Activated CD4-positive, alpha-beta T cell treated with anti-CD3 and anti-CD28 coated beads for 1 hour (primary cell): ENCODE data around the gene KRTAP12-3.
"Not testable (repeated sequence)": the region's sequence is repeated elsewhere in the genome, so short reads cannot be mapped to it uniquely, and the experiment has no call there.

ENCODE experiments used
- DNase-seq: peaks from one replicate; pipeline ENCODE4 v3.0.0-alpha.2; 2020

KRTAP12-3 gene

GRCh38 chr21:44627831-44628233 lies 29.9 kb upstream of the KRTAP12-3 start:
- DNase-seq, result not testable (repeated sequence)

DNA sequence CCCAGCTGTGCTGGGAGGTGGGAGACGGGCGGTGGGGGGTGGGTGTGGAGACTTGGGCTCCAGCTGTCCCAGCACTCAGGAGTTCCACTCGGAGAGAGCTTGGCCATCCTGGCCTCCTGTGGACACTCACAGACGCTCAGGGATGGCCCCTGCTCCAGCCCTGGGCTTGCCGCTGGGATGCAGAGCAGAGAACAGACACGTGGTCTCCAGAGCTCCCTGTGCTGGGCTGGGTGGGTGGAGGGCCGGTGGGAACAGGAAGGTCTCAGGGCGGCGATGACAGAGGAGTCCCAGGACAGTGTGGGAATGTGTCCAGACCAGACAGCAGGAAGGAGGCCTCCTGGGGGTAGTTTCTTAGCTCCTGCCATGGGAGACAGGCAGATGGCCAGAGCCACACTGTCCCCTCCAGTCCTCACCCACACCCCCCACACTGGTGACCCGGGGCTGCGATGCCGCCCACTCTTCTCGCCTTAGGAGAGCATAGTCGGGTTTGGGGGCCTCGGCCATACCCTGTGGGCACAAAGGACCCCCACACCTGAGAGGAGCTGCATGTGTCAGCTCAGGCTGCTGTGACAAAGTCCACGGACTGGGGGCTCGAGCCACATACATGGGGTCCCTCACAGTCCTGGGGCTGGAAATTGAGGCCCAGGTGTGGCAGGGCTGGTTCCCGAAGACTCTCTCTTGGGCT lies 28.9 kb upstream of the KRTAP12-3 start:
- DNase-seq, result no peak

GRCh38 chr21:44630440-44630839 lies 27.3 kb upstream of the KRTAP12-3 start:
- DNase-seq, result no peak

- DNase-seq, result no peak
Observed at GRCh38 chr21:44632067-44632466, 25.7 kb upstream of the KRTAP12-3 start.

GRCh38 chr21:44636209-44637017 lies 21.3 kb upstream of the KRTAP12-3 start:
- DNase-seq, result no peak

DNA sequence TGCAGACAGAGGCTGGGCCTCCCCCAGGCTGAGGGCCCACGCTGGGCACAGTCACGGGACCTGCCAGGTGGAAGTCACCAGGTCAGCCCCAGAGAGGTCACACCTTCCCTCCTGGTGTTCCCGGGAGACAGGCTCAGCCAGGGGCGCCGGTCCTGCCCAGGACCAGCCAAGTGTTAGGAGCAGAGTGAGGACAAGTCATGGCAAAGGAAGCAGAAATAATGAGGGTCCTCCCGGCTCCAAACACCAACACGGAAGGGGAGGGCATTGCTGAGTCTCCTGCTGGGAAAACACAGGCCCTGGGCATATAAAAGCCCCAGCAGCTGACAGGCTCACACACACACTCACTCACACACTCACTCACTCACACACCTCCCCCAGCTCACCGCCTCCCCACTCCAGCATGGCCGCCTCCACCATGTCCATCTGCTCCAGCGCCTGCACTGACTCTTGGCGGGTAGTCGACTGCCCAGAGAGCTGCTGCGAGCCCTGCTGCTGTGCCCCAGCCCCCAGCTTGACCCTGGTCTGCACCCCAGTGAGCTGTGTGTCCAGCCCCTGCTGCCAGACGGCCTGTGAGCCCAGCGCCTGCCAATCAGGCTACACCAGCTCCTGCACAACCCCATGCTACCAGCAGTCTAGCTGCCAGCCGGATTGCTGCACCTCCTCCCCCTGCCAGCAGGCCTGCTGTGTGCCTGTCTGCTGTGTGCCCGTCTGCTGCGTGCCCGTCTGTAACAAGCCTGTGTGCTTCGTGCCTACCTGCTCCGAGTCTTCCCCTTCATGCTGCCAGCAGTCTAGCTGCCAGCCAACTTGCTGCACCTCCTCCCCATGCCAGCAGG lies 20.5 kb upstream of the KRTAP12-3 start, which contains the start of gene KRTAP10-10:
KRTAP10-10 (plus strand) TSS at position 339 of the 833 bp plus-strand sequence; CDS start at position 401, 62 bp downstream.
- no peak for DNase-seq

DNA sequence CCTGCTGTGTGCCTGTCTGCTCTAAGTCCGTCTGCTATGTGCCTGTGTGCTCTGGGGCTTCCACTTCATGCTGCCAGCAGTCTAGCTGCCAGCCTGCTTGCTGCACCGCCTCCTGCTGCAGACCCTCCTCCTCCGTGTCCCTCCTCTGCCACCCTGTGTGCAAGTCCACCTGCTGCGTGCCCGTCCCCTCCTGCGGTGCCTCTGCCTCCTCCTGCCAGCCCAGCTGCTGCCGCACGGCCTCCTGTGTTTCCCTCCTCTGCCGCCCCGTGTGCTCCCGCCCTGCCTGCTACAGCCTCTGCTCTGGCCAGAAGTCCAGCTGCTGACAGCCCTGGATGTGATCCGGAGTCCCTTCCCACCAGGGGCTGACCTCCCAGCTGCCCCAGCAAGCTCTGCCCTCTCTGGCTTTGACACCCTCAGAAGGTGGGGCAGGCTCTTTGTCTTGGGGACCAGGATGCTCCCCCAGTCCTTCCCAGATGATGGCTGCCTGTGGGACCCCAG lies 19.8 kb upstream of the KRTAP12-3 start:
- DNase-seq, result not testable (repeated sequence)

DNA sequence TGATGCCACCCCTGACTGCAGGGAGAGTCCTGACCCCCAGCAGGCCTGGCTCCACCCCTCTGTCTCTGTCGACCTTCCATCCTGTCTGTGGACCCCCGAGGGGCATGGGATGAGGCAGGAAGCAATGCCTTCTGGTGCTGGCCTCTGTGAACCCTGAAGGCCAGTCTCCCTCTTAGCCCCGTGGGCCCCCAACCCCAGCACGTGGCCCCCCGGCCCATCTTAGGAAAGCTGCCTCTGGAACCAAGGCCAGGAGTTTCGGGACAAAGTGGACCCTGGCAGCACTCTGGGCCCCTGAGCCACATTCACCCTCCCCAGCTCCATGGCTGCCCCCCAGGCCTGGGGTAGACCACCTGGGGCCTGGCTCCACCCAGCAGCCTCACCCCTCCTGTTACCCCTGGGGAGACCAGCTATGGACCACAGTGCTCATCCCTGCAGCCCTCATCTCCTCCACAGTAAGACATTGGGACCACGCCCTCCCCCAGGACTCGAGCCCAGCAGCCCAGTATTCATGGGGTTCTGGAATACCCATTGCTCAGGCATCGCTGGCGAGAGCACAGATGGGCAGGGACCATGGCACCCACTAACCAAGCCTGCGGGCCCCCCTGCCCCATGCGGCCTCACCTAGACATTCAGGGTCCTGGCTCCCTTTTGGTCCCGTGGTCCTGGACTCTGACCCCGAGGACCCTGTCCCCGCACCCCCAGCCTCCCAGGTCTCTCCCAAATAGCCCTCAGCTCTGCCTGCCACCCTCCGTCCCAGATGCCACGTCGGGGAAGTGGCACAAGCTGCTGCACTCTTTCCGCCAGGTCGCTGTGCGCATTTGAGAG lies 19.0 kb upstream of the KRTAP12-3 start:
- DNase-seq, result not testable (repeated sequence)

DNA sequence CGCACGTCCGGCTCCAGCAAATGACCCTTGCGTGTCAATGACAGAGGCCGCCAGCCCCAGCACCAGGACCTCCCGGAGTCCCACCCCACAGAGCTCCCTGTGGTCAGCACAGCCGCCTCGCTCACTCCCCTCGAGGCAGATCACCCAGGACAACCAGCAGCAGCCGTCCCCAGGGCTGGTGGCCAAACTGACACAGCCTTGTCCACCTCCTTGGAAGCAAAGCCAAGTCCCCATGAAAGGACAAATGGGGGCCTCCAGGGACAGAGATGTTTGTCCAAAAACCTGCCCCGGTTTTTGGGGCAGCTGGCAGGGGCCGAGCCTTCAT lies 18.4 kb upstream of the KRTAP12-3 start:
- no peak for DNase-seq

DNA sequence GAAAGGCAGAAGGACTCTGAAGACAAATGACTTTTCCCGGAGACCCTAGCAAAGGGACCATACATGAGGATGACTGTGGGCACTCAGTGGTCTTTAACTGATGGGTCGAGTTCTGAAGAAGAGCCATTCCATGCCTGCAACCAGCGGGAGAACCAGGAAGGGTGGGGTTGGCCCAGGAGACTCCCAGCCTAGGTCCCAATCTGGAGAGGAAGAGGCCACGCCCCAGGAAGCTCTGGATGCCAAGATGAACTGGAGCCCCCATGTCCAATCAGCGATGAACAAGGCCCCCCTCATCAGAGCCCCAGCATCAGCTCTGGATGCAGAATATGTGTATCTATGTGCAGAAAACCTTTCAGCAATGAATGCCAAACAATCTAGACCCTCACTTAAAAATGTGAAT lies 17.0 kb upstream of the KRTAP12-3 start:
- no peak for DNase-seq

DNA sequence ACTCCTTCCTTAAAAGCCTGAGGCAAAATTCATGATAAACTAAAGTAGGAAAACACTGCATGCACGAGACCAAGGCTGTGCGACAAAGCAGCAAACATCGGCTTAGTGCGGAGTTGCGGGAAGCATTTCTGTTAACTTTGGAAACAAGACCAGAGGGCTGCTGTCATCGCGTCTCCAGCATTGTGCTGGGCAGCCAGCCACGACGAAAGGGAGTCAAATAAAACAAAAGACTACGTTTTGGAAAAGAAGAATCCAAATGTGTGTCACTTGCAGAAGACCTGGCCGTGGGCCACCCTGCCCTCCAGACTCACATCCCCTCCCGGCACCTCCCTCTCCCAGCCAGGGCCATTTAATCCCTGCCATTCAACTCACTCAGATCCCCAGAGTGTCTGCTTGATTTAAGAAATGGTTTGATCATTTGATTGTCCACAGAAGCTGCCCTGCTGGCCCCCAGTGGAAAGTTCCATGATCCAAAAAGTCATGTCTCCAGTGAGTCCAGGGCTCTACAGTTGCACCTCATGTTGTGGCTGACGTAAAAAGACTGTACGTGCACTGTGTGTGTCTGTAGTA lies 13.9 kb upstream of the KRTAP12-3 start:
- DNase-seq, result no peak

DNA sequence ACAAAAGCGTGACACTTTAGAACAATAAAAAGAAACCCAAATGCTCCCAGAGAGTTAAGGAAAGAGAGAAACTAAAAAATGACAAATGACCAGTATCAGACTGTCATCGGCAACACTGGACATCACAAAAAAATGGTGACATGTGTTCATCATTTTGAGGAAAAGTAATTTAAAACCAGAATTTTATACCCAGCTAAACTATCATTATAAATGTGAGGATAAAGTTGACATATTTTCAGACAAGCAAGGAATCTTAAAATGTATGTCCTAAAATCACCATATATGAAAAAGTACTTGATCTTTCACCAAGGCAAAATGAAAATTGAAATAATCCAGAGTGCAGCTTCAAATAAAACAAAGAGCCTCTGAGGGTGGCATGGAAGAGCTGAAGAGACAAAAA lies 12.9 kb upstream of the KRTAP12-3 start:
- DNase-seq, result no peak

DNA sequence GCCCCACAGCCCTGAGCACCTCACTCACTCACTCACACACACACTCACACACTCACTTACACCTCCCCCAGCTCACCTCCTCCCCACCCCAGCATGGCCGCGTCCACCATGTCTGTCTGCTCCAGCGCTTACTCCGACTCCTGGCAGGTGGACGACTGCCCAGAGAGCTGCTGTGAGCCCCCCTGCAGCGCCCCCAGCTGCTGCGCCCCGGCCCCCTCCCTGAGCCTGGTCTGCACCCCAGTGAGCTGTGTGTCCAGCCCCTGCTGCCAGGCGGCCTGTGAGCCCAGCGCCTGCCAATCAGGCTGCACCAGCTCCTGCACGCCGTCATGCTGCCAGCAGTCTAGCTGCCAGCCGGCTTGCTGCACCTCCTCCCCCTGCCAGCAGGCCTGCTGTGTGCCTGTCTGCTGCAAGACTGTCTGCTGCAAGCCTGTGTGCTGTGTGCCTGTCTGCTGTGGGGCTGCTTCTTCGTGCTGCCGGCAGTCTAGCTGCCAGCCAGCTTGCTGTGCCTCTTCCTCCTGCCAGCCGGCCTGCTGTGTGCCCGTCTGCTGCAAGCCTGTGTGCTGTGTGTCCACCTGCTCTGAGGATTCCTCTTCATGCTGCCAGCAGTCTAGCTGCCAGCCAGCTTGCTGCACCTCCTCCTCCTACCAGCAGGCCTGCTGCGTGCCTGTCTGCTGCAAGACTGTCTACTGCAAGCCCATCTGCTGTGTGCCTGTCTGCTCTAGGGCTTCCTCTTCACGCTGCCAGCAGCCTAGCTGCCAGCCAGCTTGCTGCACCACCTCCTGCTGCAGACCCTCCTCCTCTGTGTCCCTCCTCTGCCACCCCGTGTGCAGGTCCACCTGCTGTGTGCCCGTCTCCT lies 11.1 kb upstream of the KRTAP12-3 start, which contains the start of gene KRTAP10-11:
KRTAP10-11 (plus strand) TSS at position 49 of the 856 bp plus-strand sequence; CDS start at position 94, 45 bp downstream.
- DNase-seq, result not testable (repeated sequence)

- no peak for DNase-seq
Observed at GRCh38 chr21:44647222-44647552, 10.5 kb upstream of the KRTAP12-3 start.

DNA sequence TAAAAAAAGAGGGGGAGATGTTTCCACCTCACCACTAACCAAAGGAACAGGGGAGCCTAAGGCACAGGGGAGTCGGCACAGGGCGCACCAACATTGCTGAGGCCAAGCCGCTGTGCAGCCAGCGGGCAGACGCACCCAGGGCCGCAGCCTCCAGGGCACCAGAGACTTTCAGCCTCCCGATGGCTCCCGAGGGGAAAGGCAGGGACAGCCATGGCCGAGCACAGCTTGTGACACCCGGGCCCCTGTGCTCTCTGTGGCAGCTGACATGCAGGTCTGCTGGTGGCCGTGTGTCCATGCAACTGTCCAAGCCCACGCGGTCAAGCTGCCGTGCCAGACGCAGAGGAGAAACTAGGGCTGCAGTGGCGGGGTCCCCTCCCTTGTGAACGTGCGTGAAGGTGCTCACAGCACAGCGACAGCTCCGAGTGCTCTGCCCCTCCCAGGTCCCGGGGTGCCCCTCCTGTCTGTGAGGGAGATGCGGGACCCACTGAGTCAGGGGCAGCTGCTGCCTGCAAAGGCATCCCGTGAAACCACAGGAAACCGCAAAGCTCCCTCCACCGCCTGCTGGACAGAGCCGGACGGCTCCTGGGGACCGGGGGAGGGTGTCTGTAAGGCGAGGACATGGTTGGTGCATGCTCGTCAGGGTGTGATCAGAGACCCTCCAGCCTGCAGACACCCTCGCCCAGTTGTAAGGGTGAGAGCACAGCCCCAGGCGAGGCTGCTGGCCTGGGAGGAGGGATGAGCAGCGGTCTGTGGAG lies 9.0 kb upstream of the KRTAP12-3 start:
- DNase-seq, result no peak

DNA sequence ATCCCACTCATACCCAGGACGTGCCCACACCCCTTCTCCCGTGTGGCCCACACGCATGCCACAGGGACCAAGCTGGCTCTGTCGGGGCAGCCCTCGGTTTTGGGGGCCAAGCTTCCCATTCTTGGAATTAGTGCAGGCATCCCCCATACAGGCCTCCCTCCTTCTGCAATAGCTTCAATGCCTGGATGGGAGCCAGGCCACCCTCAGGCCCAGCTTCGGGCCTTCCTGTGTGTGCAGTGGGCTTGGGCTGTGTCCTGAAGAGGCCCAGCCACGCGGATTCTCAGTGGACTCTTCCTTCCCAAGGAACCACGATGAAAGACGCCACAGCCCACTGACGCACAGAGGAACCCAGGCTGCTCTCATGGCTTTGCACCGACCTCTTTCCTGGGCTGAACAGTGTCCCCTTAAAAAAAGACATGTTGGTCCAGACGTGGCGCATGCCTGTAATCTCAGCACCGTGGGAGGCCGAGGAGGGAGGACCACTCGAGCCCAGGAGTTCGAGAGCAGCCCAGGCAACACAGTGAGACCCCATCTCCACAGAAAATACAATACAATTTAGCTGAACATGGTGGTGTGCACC lies 8.1 kb upstream of the KRTAP12-3 start:
- DNase-seq, result no peak

- no peak for DNase-seq
Observed at GRCh38 chr21:44650265-44650972, 7.3 kb upstream of the KRTAP12-3 start.

DNA sequence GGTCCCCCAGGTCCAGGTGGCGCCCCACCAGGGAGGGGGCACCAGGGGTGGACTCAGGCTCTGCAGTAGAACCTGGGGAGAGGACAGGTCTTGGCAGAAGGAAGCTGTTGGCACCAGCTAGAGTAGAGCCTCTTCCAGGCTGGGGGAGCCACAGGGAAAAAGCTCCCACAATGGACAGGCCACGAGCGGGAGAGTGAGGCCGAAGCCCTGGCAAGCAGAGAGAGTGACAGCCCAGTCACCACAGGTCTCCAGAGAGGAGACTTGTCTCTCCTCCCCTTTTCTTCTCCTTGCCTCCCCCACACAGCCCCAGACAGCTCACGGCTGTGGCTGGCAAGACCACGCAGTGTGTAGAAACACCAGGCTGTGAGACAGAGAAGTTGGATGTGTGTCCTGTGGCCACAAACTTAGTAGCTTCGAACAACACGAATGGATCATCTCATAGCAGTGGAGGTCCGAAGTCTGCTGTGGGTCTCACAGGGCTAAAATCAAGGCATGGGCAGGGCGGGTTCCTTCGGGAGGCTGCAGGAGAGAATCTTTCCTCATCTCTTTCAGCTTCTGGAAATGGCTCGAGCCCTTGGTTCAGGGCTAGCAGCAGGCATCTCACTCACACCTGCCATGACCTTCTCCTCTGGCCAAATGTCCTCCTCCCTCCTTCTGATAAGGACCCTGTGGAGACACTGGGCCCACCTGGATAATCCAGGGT lies 6.6 kb upstream of the KRTAP12-3 start:
- DNase-seq, result no peak
